DLD1 (cell line): ENCODE measurements around the gene USP2.

ENCODE experiments used
- in situ Hi-C: cut with HindIII; loops from 2 replicates; pipeline ENCODE4 v1.10.0; 2017; ENCODE audit warnings: low sequenced_read_pairs

Gene USP2

GRCh38 chr11:119330237-119330636 is 51.3 kb downstream of the USP2 start:
- in situ Hi-C loops: no loop called here

- in situ Hi-C loops: no loop called here
These were observed 52.2 kb downstream of the USP2 start for GRCh38 chr11:119329320-119329719.

- in situ Hi-C loops: no loop called here
These were observed 57.3 kb downstream of the USP2 start for GRCh38 chr11:119324189-119324588.

GRCh38 chr11:119323532-119324033 is 57.9 kb downstream of the USP2 start:
- in situ Hi-C loops: no loop called here

DNA sequence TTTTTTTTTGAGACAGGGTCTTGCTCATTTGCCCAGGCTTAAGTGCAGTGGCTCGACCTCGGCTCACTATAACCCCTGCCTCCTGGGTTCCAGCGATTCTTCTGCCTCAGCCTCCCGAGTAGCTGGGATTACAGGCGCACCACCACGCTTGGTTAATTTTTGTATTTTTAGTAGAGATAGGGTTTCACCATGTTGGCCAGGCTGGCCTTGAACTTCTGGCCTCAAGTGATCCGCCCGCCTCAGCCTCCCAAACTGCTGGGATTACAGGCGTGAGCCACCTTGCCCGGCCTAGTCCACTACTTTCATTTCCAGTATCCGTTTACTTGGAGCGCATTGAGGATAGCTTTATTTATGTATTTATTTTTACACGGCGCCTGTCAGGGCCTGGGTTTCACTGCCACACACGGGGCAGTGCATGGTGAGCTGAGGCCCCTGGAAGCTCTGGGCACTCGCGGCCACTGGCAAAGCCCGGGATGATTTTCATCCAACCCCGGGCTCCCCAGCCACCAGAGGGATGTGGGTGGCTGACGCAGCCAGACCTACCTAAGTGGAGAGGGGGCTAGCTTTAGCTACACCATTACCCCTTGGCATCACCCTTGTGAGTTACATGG is 58.5 kb downstream of the USP2 start:
- in situ Hi-C loops: no loop called here

DNA sequence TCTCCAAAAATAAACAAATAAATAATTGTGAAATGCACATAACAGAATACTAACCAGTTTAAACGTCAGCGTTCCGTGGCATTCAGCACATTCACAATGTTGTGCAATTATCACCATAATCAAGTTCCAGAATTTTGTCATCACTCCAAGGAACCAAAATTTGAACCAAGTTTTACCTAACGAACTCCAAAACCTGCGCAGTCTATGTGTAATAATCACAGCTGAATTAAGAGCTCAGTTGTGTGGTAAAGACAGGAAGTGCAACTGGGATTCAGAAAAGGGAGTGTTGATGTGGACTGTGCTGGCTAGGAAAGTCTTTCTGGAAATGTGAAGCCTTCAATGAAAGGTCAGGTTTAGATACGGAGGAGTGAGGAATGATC is 59.1 kb downstream of the USP2 start:
- in situ Hi-C loops: no loop called here

GRCh38 chr11:119320776-119321524 is 60.5 kb downstream of the USP2 start:
- in situ Hi-C loops: no loop called here

- in situ Hi-C loops: no loop called here
These were observed 61.2 kb downstream of the USP2 start for GRCh38 chr11:119320240-119320775.

- in situ Hi-C loops: no loop called here
These were observed 61.7 kb downstream of the USP2 start for GRCh38 chr11:119319700-119320239.

GRCh38 chr11:119319136-119319699 is 62.3 kb downstream of the USP2 start:
- in situ Hi-C loops: no loop called here

DNA sequence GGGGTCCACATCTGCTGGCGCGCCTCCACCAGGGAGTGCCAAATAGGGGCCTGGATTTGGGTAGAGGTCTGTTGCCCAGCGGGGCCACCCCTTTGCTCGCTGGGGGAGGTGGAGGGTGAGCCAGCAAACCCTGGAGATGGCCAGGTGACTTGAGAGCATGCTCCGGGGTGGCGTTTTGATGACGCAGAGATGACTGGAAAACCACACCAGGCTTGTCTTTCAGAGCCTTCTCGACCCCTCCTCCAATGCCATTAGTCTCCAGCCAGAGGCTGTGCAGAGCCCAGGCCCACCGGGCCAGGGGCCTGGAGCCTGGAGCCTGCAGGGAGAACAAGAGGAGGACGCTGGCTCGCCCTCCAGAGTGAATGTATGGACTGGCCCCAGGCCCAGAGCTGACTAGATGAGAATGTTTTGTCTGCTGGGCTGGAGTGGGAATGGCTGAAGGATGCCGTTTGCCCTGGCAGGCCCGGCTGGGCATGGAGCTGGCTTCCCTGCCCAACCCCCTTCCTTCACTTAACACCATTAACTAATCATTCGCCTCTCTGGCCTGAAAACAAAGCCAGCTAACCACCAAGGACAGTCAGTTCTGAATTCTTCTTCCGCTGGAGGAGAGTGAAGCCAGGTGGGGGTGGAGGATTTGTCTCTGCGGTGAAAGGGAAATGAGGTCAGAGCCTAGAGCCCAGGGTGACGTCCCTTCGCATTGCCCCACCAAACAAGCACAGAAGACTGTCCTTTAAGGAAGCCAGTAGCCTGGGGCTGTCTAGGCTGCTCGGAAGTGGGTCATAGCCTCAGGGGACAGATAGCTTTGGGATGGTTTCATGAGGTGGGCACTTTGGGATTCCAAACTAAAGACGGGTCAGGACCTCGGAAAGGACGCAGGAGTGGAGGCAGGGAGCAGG is 63.0 kb downstream of the USP2 start:
- in situ Hi-C loops: no loop called here

DNA sequence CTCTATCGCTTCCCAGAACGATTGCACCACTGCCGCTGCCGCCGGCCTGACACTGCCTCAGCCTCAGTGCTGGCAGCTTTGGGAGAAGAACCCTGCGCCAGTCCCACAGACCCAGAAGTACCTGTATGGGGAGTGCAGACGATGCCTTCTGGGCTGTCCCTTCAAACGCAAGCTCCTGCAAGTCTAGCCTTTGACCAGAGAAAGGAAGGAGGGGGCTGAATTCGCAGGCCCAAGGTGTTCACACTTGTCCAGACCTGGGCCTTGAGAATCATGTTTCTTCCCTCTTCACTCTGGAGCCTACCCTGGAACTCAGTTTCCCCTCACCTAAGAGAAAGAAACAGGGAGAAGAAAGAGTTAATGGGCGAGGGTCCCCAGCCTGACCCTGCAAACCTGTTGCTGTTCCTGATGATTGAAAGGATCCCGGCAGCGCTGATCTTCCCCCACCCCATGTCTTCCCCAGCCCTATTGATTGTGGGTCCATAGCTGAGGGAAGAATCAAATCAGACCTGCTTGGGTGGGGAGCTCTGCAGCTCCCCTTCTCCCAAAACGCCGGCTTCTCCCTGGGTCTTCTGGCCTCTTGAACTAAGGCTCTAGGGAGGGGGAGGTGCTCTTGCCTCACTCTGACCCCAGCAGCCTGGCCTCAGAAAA is 63.8 kb downstream of the USP2 start:
- in situ Hi-C loops: no loop called here

GRCh38 chr11:119316729-119317591 is 64.5 kb downstream of the USP2 start, which contains the start of gene MCAM:
MCAM (minus strand) TSS chr11:119317130; CDS start chr11:119317101, 29 bp downstream.
- in situ Hi-C loops: no loop called here

DNA sequence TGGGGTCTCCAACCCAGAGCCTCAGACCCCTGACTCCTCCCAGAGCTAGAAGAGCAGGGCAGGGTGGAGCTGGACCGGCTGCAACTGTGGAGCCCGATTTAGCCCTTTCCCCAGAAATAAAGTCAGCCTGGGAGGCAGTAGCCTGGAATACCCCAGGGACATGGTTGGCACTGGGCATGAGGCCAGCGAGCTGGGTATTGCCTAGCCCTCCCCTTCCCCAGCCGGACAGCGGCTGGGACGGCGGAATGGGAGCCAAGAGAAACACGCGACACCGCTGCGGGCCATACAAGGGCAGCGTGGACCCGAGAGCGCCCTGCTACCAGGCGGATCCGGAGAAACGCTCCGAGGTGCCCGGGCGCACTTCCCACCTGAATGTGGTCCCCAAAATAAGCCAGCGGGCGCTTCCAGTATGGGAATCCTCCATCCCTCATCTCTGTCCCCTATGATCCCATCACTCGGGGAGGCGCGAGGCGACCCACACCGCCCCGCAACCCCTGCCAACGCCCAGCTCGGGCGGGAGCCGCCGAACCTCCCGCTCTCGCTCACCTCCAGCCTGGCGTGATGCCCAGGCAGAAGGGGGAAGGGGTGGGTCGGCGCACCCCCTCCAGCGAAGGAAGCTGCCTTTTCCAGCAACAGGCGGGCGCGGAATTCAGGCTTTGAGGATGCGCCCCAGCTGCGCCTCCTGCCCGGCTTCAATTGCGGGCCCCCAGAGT is 65.3 kb downstream of the USP2 start:
- in situ Hi-C loops: no loop called here

DNA sequence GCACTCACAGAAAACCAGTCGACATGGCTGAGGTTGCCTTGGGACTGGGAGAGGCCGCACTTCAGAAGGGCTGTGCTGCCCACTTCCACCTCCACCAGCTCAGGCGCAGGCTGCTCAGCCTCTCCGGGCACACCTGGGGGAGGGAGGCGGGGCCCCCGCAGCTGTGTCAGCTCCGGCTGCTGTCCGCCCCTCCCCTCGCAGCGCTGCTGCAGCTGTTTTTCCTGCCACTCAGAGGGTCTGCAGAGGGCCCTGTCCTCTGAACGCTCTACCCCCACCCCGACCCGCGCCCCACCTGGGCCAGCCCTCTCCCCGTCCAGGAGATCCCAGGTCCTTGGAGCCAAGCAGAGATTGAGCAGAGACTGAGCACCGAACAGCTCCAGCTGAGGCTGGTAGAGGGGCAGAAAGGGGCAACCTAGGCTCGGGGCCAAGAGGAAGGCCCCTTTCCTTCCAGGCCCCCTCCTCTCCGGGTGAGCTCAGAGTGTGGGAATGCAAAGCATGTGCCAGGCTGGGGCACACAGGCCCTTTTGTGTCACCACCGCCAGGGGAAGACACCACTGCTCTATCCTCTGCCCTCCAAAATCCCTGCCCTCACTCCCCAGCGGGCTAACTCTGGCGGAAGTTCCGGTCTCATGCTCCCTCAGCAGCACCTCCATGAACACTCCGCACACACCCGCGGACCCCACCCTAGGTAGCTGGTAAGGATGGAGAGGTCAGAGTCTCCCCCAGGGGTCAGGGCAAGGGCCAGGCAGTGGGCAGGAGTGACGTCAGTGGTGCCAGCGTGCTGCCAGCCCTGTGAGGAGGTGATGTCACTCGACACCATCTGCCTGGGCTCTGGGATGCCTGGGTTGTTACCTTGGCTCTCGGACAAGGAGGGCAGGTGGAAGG is 66.1 kb downstream of the USP2 start:
- in situ Hi-C loops: no loop called here

- in situ Hi-C loops: no loop called here
These were observed 66.8 kb downstream of the USP2 start for GRCh38 chr11:119314726-119315125.

DNA sequence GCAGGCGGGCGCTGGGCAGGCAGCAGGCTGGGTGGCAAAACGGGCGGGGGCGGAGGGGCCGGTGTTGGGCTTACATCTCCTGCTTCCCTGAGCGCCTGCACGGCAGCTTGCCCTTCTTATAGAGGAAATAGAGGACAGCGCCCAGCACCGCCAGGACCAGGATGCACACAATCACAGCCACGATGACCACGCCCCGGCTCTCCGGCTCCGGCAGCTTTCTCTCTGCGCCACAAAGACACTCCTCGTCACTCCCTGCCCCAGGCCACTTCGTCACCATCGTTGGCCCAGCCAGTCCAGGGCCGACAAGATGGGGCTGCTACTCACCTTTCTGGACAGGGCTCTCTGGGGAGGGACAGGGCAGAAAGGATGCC is 70.8 kb downstream of the USP2 start:
- in situ Hi-C loops: no loop called here
